GOT3 (cell line): ENCODE results near the gene PLS3.
"Not testable (repeated sequence)": the region's sequence is repeated elsewhere in the genome, so short reads cannot be mapped to it uniquely, and the experiment has no call there.

Source experiments
- DNase-seq: peaks from one replicate; lab custom pipeline; 2025; ENCODE audit warnings: mixed read lengths; lab: John Stamatoyannopoulos, UW

The PLS3 gene, protein sequence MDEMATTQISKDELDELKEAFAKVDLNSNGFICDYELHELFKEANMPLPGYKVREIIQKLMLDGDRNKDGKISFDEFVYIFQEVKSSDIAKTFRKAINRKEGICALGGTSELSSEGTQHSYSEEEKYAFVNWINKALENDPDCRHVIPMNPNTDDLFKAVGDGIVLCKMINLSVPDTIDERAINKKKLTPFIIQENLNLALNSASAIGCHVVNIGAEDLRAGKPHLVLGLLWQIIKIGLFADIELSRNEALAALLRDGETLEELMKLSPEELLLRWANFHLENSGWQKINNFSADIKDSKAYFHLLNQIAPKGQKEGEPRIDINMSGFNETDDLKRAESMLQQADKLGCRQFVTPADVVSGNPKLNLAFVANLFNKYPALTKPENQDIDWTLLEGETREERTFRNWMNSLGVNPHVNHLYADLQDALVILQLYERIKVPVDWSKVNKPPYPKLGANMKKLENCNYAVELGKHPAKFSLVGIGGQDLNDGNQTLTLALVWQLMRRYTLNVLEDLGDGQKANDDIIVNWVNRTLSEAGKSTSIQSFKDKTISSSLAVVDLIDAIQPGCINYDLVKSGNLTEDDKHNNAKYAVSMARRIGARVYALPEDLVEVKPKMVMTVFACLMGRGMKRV

DNA sequence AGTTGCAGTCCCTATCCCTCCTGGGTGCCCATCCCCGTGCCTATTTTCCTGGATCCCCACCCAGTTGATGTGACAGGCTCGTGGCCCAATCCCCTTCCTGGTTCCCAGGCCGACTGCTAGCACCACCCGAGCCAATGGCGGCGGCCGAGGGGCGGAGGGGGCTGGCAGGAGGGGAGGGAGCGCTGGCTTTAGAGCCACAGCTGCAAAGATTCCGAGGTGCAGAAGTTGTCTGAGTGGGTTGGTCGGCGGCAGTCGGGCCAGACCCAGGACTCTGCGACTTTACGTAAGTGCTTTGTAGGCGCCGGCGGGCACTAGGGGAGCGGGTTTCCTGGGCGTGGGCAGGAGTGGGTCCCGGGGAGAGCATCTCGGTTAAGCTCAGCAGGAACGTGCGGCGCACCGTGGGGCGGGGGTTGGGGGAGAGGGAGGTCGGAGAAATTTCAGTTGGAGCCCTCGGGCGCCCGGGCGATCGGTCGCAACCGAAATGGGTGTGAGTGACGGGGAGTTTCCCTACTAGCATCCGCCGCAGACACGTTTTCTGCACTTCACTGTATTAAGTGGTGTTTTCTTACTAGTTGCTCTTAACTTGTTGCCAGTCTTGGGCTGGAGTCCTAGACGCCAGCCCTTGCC, at the start of gene PLS3:
Gene PLS3 (plus strand): TSS at position 197 of the 627 bp plus-strand sequence. CDS start 49,077 bp downstream, outside the sequence.
- peak; percentile 55 for DNase-seq

DNA sequence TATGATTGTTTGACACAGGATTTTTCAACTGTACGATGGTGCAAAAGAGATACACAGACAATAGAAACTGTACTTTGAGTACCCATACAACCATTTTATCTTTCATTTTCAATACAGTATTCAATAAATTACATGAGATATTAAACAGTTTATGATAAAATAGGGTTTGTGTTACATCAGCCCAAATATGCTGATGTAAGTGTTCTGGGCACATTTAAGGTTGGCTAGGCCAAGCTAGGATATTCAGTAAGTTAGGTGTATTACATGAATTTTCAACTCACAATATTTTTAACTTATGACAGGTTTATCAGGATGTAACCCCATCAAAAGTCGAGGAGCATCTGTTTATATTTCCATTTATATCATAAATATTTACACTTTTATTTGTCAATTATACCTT, 42.9 kb upstream of the PLS3 start:
- DNase-seq: no peak

DNA sequence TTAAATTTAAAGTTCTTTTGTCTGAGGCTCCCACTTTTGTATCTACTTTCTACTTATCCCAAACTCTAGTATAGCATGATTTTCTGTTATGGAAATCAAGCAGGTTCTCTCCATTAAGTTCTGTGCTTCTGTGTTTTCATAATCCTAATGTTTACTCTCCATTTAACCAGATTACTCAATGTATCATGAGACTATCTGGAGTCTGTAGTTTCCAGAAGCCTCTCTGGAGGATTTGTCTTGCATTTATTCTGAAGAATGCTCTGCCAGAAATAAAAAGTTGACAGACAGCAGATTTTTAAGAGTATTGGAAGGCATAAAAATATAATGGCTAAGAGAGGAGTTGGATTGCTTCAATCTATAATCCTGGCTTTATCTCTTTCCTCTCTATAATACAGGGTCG, 39.2 kb upstream of the PLS3 start:
- no peak for DNase-seq

DNA sequence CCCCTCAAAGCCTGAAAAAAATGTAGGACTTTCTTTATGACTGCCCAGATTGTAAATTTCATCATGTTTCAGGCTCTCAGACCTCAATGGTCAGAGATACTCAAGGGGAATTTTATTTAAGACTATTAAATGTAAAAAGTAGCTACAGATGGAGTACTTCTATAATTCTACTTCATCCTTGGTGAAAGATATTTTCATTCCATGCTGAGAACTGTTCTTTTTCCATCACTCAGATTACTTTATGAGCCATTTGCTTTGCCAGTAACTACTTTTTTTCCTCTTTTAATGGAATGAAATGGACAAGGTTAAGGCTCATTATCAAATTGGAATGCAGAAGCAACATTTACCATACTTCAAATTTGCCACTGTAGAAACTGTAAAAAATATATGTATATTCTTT, 38.0 kb upstream of the PLS3 start:
- no peak for DNase-seq

DNA sequence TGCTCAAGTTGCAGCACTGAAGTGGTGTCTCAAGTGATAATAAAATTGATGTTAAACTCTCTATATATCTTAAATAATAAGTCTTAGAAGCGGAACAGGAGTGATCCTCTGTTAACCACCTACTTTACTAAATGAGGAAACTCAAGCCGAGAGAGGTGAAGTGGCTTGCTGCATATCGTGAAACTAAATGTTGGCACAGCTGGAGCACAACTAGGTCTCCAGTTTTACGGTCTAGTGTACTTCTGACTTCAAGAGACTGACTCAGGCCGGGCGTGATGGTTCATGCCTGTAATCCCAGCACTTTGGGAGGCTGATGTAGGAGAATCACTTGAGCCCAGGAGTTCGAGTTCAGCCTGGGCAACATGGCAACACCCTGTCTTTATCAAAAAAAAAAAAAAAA, 35.5 kb upstream of the PLS3 start:
- DNase-seq: no peak

DNA sequence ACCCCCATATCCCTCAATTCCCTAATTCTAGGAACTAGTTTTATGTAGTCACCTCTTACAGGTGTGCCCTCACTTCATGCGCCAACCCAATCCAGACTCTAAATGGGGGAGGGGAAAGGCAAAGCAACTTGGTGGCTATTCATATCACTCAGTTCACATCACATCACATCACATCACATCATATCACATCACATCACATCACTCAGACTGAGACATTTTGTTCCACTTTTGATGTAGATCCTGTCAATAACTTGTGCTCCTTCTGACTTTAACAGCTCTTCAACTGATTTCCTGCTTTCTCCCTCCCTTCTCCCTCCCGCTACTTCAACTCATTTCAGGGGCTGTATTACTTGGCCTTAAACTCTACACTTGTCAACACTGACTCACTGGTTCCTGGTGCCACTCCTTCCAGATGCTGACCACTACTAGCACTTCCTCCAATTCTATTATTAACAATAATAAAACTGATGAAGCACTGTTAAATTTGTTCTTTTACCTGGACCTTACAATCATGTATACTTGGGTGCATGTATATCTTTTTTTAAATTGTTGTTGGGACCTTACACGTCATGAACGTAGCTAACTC, 29.1 kb upstream of the PLS3 start:
- DNase-seq: no peak

DNA sequence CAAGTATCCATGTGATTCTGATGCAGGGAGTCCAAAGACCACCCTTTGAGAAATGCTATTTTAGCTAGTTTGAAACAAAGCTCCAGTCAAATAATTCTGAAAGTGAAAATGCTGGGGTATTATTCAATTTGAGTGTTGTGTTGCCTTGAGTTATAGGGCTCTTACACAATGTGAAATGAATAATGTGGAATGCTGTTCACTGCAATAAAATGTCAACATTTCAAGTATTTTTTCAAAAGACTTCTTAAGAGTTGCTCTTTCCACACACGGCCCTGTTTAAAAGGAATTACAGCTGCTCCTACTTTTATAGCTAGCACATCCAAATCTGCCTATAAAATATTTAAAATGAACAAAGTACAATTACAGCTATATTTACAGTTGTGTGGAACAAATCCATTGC, 27.5 kb upstream of the PLS3 start:
- no peak for DNase-seq

DNA sequence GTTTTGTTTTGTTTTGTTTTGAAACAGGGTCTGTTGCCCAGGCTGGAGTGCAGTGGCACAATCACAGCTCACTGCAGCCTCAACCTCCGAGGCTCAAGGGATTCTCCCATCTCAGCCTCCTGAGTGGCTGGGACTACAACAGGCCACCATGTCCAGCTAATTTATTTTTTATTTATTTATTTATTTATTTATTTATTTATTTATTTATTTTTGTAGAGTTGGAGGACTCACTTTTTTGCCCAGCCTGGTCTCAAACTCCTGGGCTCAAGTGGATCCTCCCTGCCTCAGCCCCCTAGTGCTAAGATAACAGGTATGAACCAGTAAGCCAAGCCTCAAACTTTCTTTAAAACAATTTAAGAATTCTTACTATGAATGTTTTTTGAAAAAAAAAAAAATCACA, 26.6 kb upstream of the PLS3 start:
- DNase-seq: no peak

DNA sequence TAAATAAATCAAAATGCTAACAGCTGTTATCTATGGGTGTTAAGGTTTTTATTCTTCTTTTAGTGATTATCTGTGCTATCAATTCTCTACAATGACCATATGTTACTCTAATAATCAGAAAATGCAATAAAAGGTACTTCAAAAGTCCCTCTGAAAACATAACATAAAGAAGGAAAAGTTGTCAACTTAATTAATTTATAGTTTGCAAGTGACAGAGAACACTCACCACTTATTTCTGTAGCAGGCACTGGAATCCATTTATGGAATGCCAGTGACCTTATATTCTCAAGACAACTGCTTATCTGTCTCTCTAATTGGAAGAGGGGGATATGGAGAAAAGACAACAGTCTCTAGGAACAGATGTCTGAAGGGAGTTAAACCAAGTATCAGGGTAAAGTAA, 25.6 kb upstream of the PLS3 start:
- DNase-seq: no peak

DNA sequence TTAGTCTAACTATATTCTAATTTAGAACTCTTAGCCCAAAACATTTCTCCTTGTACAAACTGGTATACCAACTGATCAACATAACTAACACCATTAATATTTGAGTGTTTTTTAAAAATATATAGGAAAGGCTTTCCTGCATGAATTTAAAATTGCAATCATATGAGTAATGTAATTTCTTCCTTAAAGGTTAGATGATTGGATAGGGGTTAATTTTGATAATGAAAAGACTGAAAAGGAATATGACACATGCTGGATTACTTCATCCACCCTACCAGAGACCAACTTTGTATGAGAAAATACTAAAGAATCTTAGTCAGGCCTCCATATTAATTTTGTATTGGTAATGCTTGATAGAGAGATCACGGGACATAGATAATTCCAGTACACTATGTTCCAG, 25.1 kb upstream of the PLS3 start:
- no peak for DNase-seq

DNA sequence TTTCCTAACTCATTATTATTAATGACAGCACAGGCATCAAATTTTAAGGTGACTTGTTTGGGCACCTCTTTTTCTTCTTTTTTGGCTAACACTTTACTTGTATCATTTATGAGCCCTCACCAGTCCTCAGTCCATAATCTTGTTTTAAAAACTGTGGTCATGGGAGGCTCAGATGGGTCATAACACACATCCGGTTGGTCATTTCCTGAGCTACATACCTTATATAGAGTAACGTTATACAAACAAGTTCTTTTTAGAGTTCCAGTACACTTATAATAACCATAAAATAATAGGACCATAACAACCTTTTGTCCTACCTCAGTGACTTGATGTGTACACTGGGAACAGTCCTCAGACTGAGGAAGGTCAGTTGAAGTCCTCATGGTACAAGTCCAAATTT, 21.1 kb upstream of the PLS3 start:
- no peak for DNase-seq

DNA sequence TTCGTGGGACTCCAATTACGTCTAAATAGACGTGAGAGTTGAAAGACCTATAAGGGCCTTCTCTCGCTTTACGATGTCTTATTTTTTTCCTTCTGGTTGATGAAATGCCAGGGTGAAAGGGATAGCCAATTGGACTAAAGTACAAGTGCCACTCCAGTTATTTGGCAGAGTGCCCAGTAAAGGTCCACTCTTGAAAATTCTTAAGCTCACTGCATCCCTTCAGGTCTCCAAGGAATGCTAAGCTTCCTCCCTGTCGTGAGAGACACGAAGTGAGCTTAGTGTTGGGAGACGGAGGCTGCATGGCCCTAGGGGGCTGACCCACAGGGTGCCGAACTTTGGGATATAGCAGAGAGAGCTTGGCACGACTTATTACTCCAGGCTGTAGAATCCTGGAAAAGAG, 19.9 kb upstream of the PLS3 start:
- not testable (repeated sequence) for DNase-seq

DNA sequence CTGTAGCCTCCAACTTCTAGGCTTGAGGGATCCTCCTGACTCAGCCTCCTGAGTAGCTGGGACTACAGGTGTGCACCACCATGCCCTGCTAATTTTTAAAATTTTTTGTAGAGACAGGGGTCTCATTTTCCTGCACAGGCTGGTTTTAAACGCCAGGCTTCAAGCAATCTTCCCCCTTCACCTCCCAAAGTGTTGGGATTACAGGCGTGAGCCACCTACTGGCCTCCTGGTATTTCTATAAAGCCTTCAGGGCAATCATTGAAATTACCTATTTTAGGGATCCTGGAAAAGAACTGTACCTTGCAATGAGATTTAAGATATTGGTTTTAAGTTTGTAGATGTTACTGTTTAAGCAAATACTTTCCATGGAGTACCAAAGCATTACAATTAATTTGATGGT, 13.5 kb upstream of the PLS3 start:
- DNase-seq: no peak

DNA sequence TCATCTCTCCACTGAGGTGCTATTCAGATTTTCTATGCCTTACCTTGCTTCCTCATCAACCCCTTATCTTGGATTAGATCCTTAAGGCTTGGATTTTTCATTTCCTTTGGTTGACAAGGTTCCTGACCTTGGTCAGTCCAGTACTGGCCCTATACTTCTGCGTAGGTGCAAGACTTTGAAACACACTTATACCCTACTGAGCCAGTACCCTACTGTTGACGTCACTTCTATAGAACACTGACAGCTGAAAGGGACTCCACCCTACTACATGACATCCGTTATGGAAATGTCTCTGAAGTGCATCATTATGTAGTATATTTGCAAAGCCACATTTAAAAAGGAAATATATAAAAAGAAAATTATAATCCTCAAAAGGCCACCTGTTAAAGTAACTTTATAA, 12.0 kb upstream of the PLS3 start:
- no peak for DNase-seq

DNA sequence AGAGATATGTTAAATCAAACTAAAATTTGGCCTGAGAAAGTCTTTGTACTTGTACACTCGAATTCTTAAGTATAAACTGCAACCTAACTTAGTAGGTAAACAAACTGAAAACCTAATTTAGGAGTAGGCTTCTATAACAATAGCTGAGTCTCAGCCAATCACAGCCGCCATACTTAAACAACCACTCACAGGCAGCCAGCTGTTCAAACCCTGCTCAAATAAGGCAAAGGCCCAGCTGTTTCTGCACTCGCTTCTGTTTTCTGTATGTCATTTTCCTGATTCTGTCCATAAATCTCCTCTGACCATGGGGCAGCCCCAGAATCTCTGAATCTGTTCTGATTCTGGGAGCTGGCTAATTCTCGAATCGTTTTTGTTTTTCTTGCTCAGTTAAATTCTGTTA, 7.8 kb upstream of the PLS3 start:
- no peak for DNase-seq

DNA sequence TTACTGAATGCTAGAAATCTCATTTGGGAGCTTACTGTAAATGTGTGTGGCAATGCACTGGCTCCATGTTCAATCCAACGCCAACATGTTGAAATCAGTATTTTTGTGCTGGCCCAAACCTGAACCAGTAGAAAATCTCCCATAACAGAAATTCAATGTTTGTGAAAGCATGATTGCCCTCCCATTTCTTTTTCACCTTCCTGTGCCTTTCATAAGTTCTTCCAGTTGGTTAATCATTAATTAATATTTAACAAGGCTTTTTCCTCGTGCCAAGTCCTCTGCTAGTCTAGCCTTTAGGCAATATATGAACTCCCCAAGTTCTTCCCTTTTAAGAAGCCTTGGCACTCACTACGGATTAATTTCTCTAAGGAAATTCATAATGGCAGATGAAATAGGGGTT, 1.3 kb upstream of the PLS3 start:
- no peak for DNase-seq

DNA sequence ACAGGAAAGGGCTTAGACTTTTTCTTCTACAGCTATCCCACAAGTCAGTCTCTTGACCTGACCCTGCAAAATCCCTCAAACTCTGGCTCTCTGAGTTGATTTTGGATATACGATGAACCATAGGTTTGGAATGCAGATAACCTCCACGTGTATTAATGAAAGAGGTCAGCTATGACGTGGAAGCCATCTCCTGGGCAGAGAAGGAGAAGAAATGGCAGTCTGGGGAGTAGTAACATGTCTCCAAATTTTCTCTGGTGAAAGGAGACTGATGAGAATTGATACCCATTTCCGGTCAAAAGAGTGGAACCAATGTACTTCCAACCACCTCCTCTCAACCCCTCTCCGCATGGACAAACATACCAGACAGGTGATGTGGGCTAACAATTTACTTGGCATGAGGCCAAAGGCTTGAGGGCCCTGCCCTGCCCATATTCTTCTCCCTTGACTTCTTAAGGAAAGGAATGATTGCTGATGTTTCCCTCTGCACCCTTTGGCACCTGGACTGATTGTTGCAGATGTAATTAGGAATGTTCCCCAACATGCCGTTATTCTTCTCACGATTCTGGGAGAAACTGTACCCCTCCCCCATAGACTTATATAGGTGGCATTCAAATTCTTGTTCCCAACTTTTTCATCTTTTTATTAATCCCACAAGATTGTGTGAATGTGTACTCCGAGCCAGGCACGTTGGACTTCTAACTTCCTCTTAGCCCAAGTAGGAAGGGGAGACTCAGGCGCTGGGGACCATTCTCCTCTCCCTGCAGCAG, 580 bp upstream of the PLS3 start:
- no peak for DNase-seq

DNA sequence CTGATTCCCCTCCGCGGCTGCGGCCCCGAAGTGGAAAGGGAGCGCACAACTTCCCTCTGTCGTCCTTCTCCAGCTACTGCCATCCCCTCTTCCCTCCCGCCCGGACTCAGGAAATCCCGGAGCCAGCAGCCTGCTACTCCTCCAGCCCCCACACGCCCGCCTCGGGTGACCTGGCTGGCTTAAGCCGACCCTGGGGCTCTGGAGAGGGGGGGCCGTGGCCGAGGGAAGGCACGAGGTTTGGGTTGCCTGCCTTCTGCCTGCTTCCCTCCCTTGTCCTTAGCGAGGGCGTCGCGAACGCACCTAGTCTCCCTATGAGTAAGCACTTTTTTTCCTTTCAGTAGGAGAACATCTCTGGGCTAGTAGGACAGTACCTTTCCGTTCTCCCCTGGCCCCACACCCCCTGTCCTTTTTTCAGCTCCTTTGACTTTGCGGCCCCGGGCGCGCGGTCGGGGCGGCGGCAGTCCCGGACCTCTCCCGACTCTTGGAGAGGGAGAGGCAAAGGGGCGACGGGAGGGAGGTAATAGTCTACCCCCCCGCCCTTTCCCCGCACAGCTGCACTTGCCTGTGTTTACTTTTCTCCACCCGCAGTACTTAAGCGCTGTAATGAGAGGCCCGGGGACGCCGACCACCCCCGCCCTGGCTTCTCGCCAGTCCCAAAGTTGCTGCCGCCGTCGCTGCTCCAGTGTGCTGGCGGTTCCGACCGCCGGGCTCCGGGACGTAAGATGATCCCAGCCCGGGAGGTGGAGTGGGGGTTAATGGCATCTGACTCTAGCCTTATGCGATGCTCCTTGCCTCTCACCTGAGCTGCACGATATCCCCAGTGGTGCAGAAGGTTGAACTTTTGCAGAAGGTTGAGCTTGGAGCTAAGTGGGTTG, 868 bp downstream of the PLS3 start:
- no peak for DNase-seq

DNA sequence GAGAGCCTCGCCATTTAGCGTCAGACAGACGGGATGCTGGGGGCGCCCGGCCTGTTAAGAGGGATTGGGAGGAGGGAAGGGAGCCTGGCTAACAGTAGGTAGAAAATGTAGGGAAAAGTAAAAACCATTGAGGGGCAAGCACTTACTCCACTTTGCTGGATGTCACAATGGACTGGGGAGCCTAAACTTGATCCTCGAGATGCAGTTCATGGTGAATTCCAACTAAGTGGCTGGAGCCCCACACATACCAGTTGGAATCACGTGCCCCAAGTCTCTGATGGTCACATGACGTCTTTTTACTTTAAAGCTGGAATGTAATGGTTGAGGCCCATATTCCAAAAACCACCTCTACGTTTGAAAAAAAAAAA, 1.5 kb downstream of the PLS3 start:
- no peak for DNase-seq

DNA sequence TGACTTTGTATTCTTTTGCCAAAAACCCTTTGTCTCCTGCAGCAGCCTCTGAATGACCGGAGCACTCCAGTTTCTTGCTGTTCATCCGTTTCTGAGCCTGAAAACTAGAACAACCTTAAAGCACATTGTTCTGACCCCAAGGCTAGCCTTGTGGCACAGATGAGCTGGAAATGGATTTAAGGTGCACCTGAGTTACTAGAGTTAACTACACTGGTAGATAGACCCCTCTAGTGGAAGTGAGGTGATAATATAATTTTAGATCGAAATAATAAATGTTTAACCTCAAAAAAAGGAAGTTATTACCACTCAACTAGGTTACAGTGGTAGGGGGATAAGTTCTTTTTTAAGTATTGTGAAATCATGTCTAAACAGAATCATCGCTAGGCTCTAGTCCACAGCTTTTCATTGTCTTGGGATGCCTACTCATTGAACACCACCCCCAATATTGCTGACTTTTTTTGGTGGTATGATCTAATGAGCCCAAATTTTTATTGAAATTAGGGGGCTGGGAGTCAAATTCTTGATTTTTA, 2.7 kb downstream of the PLS3 start:
- no peak for DNase-seq

DNA sequence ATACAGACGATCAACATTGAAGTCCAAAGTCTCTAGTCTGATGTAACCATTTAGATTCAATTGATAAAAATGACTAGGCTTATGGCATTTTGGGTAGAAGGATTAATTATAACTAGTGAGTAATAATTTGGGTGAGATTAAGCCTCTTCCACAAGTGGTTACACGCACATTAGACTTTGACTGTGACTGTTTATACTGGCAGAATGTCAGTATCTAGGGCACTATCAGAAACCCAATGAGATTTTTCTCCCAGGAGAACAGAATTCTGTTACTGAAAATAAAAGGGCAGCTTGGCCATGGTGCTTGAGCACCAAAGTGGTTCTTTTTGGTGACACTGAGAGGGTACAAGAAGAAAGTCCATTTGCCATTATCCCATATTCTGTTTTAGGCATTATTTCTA, 3.3 kb downstream of the PLS3 start:
- DNase-seq: no peak
